Stomach (tissue), 9 donors: ENCODE data around the gene ARID5B. TPM values are rescaled to one million over a fixed set of nuclear protein-coding genes. Genes with fewer than 3 reads are reported as not detected.

Experiments
- DNase-seq, 2 donors: peaks; one replicate each; pipeline versions ENCODE4 v3.0.0 to v3.0.0-alpha.2; 2013 to 2019
- H3K27ac ChIP-seq, 5 donors: fragments of 200-600 bp in 4 of 5; sonication (generic) in 4 of 5; one replicate each; pipeline ENCODE4 v1.5.1; 2013 to 2019; ENCODE audit warnings: mild to moderate bottlenecking in 1 of 5, moderate library complexity in 1 of 5
- H3K27me3 ChIP-seq, 3 donors: fragments of 200-600 bp; sonication (generic); one replicate each; pipeline ENCODE4 v1.5.1; 2017 to 2019; ENCODE audit warnings: mixed run types in 1 of 3
- H3K36me3 ChIP-seq, 4 donors: fragments of 200-600 bp; sonication (generic); 1 replicate in 3 of 4; 2 replicates in 1 of 4; pipeline ENCODE4 v1.5.1; 2016 to 2019
- H3K4me1 ChIP-seq, 4 donors: fragments of 200-600 bp; sonication (generic); one replicate each; pipeline ENCODE4 v1.5.1; 2016 to 2019
- H3K4me3 ChIP-seq, 4 donors: fragments of 200-600 bp; sonication (generic) in 3 of 4; one replicate each; pipeline ENCODE4 v1.5.1; 2016 to 2019; ENCODE audit warnings: mild to moderate bottlenecking in 1 of 4
- H3K9me3 ChIP-seq, 4 donors: fragments of 200-600 bp; sonication (generic); one replicate each; pipeline ENCODE4 v1.5.1; 2016 to 2019
- CTCF ChIP-seq, 7 experiments: fragments of 450-650 bp in 4 of 7; fragments of 200-600 bp in 3 of 7; sonication (generic) in 3 of 7; IDR thresholded peaks; one replicate each; pipeline ENCODE4 v1.5.1; 2016 to 2019; ENCODE audit warnings: antibody characterized with exemption in 7 of 7, control low read depth in 2 of 7, mild to moderate bottlenecking in 1 of 7
- EP300 ChIP-seq: sonication (generic); formaldehyde crosslinking; IDR thresholded peaks from one replicate; pipeline ENCODE4 v1.6.1; 2017; ENCODE audit warnings: antibody characterized with exemption
- POLR2A ChIP-seq, 4 donors: fragments of 450-650 bp; IDR thresholded peaks; one replicate each; pipeline ENCODE4 v1.6.1; 2016; ENCODE audit warnings: antibody characterized with exemption in 4 of 4, control low read depth in 2 of 4, mild to moderate bottlenecking in 1 of 4, moderate library complexity in 1 of 4
- POLR2AphosphoS5 ChIP-seq, 3 donors: sonication (generic); formaldehyde crosslinking; IDR thresholded peaks; one replicate each; pipeline ENCODE4 v1.6.1; 2016; ENCODE audit warnings: antibody characterized with exemption in 3 of 3
- WGBS, 5 donors: extraction: QIAGEN DNeasy Blood & Tissue Kit in 3 of 5; methylation state at CpG; one replicate each; pipeline versions ENCODE4 v1.1.5 to v1.1.7; 2013 to 2018; 5-methylcytosine and 5-hydroxymethylcytosine counted together
- intact Hi-C: fragments of 100-400 bp; cut with DNase I; formaldehyde crosslinking; loops from one replicate; pipeline ENCODE4 v1.15.1; 2023; ENCODE audit warnings: low total_unique reads
- polyA plus RNA-seq, 3 donors: library from polyadenylated mRNA; stranded (reverse); fragments of 200-250 nt; gene quantifications; one replicate each; pipeline ENCODE4 v1.2.3, GENCODE V29; 2013
- total RNA-seq, 5 donors: library from RNA; depleted of rRNA; stranded (reverse); fragments of >200 nt; gene quantifications; one replicate each; pipeline versions ENCODE4 v1.1.0 to v1.2.3, GENCODE V29; 2014 to 2016
- donor health status: healthy with polysubstance abuse.
- donor health status: Bipolar disorder and iron deficiency.
- donor health status: healthy.

Gene ARID5B
- total and polyA plus RNA-seq, 8 donors: 5.4 to 64.2 (median 11.9) TPM

DNA sequence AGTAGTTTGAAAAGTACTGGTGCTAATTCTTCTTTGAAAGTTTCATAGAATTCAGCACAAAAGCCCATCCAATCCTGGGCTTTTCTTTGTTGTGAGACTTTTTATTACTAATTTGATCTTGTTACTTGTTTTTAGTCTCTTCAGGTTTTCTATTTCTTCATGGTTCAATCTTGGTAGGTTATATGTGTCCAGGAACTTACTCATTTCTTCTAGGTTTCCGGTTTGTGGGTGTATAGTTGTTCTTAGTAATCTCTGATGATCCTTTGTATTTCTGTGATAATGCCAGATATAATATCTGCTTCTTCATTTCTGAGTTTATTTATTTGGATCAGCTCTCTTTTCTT, 219.7 kb downstream of the ARID5B start:
- Histone ChIP-seq H3K36me3 (no peaks in the 10 kb centered on the region), H3K27me3 (no peaks in the 10 kb centered on the region), H3K4me3 (no peak overlapping the region), H3K9me3 (peaks cover 0 to 11% (median 6%) of the 10 kb centered on the region in 4 donors), H3K4me1 (no peaks in the 10 kb centered on the region), H3K27ac (no peak overlapping the region)
- no peak for DNase-seq
- intact Hi-C loops: no loop called here
- TF ChIP-seq EP300 (no peak), CTCF (IDR thresholded peaks at IDR 0.05) (no peak), POLR2A (IDR thresholded peaks at IDR 0.05) (no peak), POLR2AphosphoS5 (IDR thresholded peaks at IDR 0.05) (no peak)
- WGBS, 5 donors: 66 to 80% (median 74%) methylated on average over 1 of the region's 1 CpG

DNA sequence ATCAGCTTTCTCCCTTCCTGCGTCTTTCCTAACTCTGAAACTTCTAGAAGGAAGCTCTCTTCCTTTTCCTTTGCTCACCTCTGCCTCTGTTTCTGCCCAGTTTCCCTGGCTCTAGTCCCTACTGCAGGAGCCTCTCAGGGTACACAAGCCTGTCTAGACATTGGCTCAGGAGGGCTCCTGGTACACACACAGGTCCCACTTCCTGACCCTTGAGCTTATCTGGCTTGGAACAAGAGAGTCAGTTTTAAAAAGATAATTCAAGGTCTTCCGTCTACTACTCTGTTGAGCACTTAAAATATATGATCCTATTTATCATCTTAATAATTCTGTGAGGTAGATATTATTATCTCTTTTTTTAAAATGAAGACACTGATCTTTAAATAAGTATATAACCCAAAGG, 226.5 kb downstream of the ARID5B start:
- H3K4me3 ChIP-seq: no peak overlapping the region
- intact Hi-C loops: no loop called here
- WGBS, 5 donors: 83 to 94% (median 86%) methylated on average over 2 of the region's 2 CpGs
- H3K36me3 ChIP-seq: no peaks in the 10 kb centered on the region
- no peak for TF ChIP-seq POLR2AphosphoS5 (IDR thresholded peaks at IDR 0.05)
- TF ChIP-seq POLR2A (IDR thresholded peaks at IDR 0.05): no peak
- no peak for TF ChIP-seq EP300
- no peak for TF ChIP-seq CTCF (IDR thresholded peaks at IDR 0.05)
- no peak overlapping the region for H3K27ac ChIP-seq
- H3K4me1 ChIP-seq: no peaks in the 10 kb centered on the region
- H3K27me3 ChIP-seq: no peaks in the 10 kb centered on the region
- peaks cover 0 to 13% (median 4%) of the 10 kb centered on the region in 4 donors for H3K9me3 ChIP-seq
- DNase-seq: no peak

GRCh38 chr10:62130948-62131347, 229.4 kb downstream of the ARID5B start:
- 65 to 84% (median 73%) methylated on average over 3 of the region's 3 CpGs for WGBS, 5 donors
- no peaks in the 10 kb centered on the region for H3K27me3 ChIP-seq
- DNase-seq: peak in 1 of 2 donors; percentile 16
- intact Hi-C loops: no loop called here
- peaks cover 0 to 8% (median 2%) of the 10 kb centered on the region in 4 donors for H3K9me3 ChIP-seq
- no peak overlapping the region for H3K27ac ChIP-seq
- H3K4me1 ChIP-seq: no peaks in the 10 kb centered on the region
- TF ChIP-seq POLR2AphosphoS5 (IDR thresholded peaks at IDR 0.05): no peak
- TF ChIP-seq EP300: no peak
- TF ChIP-seq POLR2A (IDR thresholded peaks at IDR 0.05): no peak
- no peak for TF ChIP-seq CTCF (IDR thresholded peaks at IDR 0.05)
- no peaks in the 10 kb centered on the region for H3K36me3 ChIP-seq
- H3K4me3 ChIP-seq: no peak overlapping the region

DNA sequence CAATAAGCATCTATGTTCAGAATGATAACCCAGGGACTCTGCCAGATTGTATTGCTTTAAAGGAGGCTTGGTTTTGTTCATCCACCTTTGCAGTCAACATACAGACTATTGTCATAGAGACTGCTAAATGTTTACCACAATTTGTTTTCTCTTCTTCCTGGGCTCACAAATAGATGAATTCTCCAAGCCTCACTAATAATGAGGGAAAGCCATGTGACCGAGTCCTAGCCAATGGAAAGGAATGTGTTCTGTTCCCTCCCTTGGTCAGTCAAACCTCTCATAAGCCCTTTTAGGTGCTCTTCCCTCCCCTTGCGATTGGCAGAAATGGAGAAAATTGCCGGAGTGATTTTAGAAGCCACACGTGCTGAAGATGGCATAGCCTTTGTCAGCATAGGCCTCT, 230.2 kb downstream of the ARID5B start:
- WGBS, 5 donors: 95 to 100% (median 97%) methylated on average over 4 of the region's 4 CpGs
- Histone ChIP-seq H3K36me3 (no peaks in the 10 kb centered on the region), H3K9me3 (peaks cover 0 to 8% (median 2%) of the 10 kb centered on the region in 4 donors), H3K27ac (no peak overlapping the region), H3K27me3 (no peaks in the 10 kb centered on the region), H3K4me3 (no peak overlapping the region), H3K4me1 (no peaks in the 10 kb centered on the region)
- no peak for DNase-seq
- TF ChIP-seq POLR2AphosphoS5 (IDR thresholded peaks at IDR 0.05) (no peak), CTCF (IDR thresholded peaks at IDR 0.05) (no peak), POLR2A (IDR thresholded peaks at IDR 0.05) (no peak), EP300 (no peak)
- intact Hi-C loops: no loop called here
